WERI-Rb-1 (cell line): ENCODE results near the gene TAF5L.

ENCODE experiments used
- DNase-seq: peaks from one replicate; pipeline ENCODE4 v3.0.0-alpha.2; 2020
- H3K27ac ChIP-seq: fragments of 250-450 bp; sonication (Bioruptor Pico); 2 replicates; pipeline ENCODE4 v1.5.1; 2020; ENCODE audit warnings: mild to moderate bottlenecking, moderate library complexity
- H3K27me3 ChIP-seq: fragments of 250-450 bp; sonication (Bioruptor Pico); 2 replicates; pipeline ENCODE4 v1.5.1; 2021; ENCODE audit warnings: mild to moderate bottlenecking, low read depth, moderate library complexity; ENCODE audit not compliant: insufficient read depth, severe bottlenecking
- H3K36me3 ChIP-seq: fragments of 250-450 bp; sonication (Bioruptor Pico); 2 replicates; pipeline ENCODE4 v1.5.1; 2020; ENCODE audit warnings: mild to moderate bottlenecking, moderate library complexity
- H3K4me3 ChIP-seq: 2 replicates; pipeline ENCODE4 v1.5.1; 2011; ENCODE audit warnings: low read depth, mild to moderate bottlenecking, control low read depth, low read length
- H3K9me3 ChIP-seq: fragments of 250-450 bp; sonication (Bioruptor Pico); 2 replicates; pipeline ENCODE4 v1.5.1; 2021; ENCODE audit warnings: mild to moderate bottlenecking, moderate library complexity; ENCODE audit not compliant: severe bottlenecking
- CTCF ChIP-seq: IDR thresholded peaks from 2 replicates; pipeline ENCODE4 v1.5.1; 2011; ENCODE audit warnings: low read depth, mild to moderate bottlenecking, control low read depth, inconsistent platforms, low read length

TAF5L gene

DNA sequence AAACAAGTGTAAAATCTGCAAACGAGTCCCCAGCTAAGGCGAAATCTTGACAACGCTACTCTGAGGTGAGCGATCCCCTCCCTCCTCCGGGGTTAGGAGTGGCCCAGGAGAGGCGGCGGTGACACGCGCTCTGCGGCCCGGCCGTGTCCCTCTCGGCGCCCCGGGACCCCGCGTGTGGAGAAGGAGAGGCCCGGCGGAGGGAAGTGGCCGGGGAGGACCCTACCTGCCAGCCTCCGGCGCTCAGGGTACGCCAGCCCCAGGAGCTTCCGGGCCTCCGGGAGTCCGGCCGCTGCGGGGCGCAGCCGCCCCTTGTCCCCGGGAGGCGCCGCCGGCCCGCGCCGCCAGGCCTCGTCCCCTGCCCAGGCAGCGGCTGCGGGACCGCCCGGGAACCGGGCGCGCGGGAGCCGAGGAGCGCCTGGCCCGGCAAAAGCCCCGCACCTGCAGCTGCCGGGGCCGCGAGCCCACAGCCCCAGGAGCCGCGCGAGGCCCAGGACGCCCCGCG, 68.0 kb downstream of the TAF5L start:
- no peaks in the 10 kb centered on the region for H3K27me3 ChIP-seq
- peak overlapping the region; percentile 63 for H3K4me3 ChIP-seq
- peak; percentile 5; the same call in 1 of the 2 replicates for TF ChIP-seq CTCF
- DNase-seq, result peak; percentile 23
- no peaks in the 10 kb centered on the region for H3K9me3 ChIP-seq
- H3K27ac ChIP-seq, result peak overlapping the region; percentile 60
- H3K36me3 ChIP-seq, result no peaks in the 10 kb centered on the region

DNA sequence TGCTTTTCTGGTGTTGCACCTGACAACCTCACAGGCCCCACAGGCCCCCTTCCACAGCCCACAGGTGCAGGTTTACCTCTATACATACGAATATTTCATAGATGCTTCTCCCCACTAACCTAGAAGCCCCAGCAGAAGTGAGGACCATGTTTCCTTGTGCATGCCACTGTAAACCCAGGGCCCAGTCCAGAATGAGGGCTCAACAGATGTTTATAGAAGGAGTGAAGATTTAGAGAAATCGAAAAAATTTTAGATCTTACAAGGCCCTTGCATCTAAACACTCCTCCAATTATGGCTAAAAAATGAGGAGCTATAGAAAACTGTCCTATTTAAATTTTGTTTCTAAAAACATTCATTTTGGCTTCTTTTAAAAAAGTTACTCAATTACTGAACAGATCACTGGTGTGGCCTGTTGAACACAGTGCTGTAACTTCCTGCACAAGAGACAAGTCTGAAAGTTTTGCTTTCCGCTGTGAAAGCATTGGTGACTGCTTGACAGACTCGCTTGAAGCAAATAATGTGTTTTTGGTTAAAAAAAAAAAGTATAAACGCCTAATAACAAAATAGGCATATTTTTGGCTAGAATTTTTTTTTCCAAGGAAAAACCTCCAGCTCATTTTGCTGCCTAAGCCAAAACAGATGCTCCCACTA, 68.6 kb downstream of the TAF5L start:
- no peaks in the 10 kb centered on the region for H3K36me3 ChIP-seq
- DNase-seq, result no peak
- no peak for TF ChIP-seq CTCF
- no peaks in the 10 kb centered on the region for H3K9me3 ChIP-seq
- no peaks in the 10 kb centered on the region for H3K27me3 ChIP-seq
- peak overlapping the region; percentile 63 for H3K4me3 ChIP-seq
- H3K27ac ChIP-seq, result no peak overlapping the region

DNA sequence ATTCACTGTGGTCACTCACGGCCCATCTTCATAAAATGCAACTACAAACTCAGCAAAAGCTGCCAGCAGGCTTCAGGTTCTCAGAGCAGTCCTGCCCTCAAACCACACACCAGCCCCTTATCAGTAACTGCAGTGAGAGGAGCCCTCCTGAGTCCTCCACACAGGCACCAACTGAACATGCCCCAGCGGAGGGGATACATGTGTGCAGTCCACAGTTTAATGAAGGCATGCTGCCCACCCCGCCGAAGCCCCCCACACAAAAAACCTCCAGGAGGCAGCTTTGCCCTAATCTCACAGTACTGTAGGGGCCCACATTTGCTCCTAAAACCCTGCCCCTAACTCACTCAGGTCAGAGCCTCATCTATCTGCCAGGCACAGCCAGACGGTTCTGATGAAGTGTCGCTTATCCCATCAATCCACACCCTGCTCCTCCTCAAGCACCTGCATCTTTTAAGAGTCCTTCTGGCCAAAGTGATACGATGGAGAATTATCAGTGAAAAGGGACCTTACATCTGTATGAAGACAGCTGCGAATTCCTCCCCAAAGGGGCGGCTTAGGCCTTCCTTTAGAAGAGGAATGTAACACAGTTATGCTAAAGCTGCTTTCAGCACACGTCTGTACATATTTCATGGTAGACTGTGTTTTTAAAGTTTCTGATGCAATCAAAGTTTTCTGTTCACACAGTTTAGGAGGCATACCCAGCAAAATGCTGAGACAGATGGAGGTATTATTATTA, 70.9 kb downstream of the TAF5L start:
- Histone ChIP-seq H3K27me3 (no peaks in the 10 kb centered on the region), H3K27ac (no peak overlapping the region), H3K4me3 (no peak overlapping the region), H3K9me3 (no peaks in the 10 kb centered on the region), H3K36me3 (no peaks in the 10 kb centered on the region)
- DNase-seq, result no peak
- no peak for TF ChIP-seq CTCF

GRCh38 chr1:229553621-229554130, 72.2 kb downstream of the TAF5L start:
- Histone ChIP-seq H3K9me3 (no peaks in the 10 kb centered on the region), H3K4me3 (no peak overlapping the region), H3K36me3 (no peaks in the 10 kb centered on the region), H3K27me3 (no peaks in the 10 kb centered on the region), H3K27ac (no peak overlapping the region)
- no peak for DNase-seq
- no peak for TF ChIP-seq CTCF

- no peak for TF ChIP-seq CTCF
- Histone ChIP-seq H3K36me3 (no peaks in the 10 kb centered on the region), H3K4me3 (no peak overlapping the region), H3K27me3 (no peaks in the 10 kb centered on the region), H3K27ac (no peak overlapping the region), H3K9me3 (no peaks in the 10 kb centered on the region)
- DNase-seq, result no peak
These were observed 73.2 kb downstream of the TAF5L start for GRCh38 chr1:229552732-229553131.
